SK-N-SH (cell line): Measurements from ENCODE around the gene RUFY3. TPM values are rescaled to one million over a fixed set of nuclear protein-coding genes. Genes with fewer than 3 reads are reported as not detected.

ENCODE experiments used
- CTCF ChIA-PET: fragments of 300-600, 350-600 bp; formaldehyde crosslinking; extraction: SDS; loops from one replicate; lab custom pipeline; 2021; lab: Yijun Ruan, JAX
- POLR2A ChIA-PET: fragments of 350-600 bp; sonication (Branson Sonifier 250); formaldehyde crosslinking; extraction: SDS; loops from one replicate; lab custom pipeline; 2020; ENCODE audit warnings: antibody characterized with exemption, inconsistent platforms; lab: Yijun Ruan, JAX
- DNase-seq: peaks from one replicate; pipeline ENCODE4 v3.0.0; 2012
- H2AFZ ChIP-seq: fragments of 200-600 bp; sonication (generic); 2 replicates; pipeline ENCODE4 v1.8.1; 2016; ENCODE audit warnings: antibody characterized with exemption, mild to moderate bottlenecking, low read depth
- H3F3A ChIP-seq: fragments of 200-600 bp; sonication (generic); replicated peaks from 2 replicates; pipeline ENCODE3; 2016; ENCODE audit warnings: antibody characterized with exemption, mild to moderate bottlenecking; ENCODE audit not compliant: insufficient read depth
- H3K27ac ChIP-seq, 2 experiments: fragments of 200-500 bp in 1 of 2; fragments of 200-600 bp in 1 of 2; sonication (Bioruptor generic) in 1 of 2; sonication (generic), shearing (Covaris generic) in 1 of 2; 2 replicates each; pipeline versions ENCODE4 v1.5.1 to v1.6.1; 2014 to 2016; ENCODE audit warnings: low read depth in 2 of 2, inconsistent platforms in 1 of 2, low read length in 1 of 2, mild to moderate bottlenecking in 1 of 2, mixed read lengths in 1 of 2
- H3K27me3 ChIP-seq: fragments of 200-600 bp; sonication (generic), shearing (Covaris generic); 2 replicates; pipeline ENCODE4 v1.6.1; 2016; ENCODE audit warnings: mixed run types; ENCODE audit not compliant: insufficient read depth
- H3K36me3 ChIP-seq, 2 experiments: fragments of 200-500 bp in 1 of 2; fragments of 200-600 bp in 1 of 2; sonication (Bioruptor generic) in 1 of 2; sonication (generic) in 1 of 2; replicated peaks in 1 of 2; 2 replicates each; pipeline versions ENCODE3 to v1.5.1; 2014 to 2016; ENCODE audit warnings: low read length in 1 of 2, mild to moderate bottlenecking in 1 of 2; ENCODE audit not compliant: insufficient read depth in 2 of 2, control insufficient read depth in 1 of 2
- H3K4me1 ChIP-seq, 2 experiments: fragments of 200-500 bp in 1 of 2; fragments of 200-600 bp in 1 of 2; sonication (Bioruptor generic) in 1 of 2; sonication (generic), shearing (Covaris generic) in 1 of 2; 2 replicates each; pipeline versions ENCODE4 v1.5.1 to v1.6.1; 2014 to 2016; ENCODE audit warnings: low read depth in 1 of 2, low read length in 1 of 2, mixed run types in 1 of 2; ENCODE audit not compliant: insufficient read depth in 2 of 2, control insufficient read depth in 1 of 2
- H3K4me2 ChIP-seq: fragments of 200-600 bp; sonication (generic), shearing (Covaris generic); 2 replicates; pipeline ENCODE4 v1.6.1; 2017; ENCODE audit warnings: mixed run types
- H3K4me3 ChIP-seq, 2 experiments: fragments of 200-500 bp in 1 of 2; fragments of 200-600 bp in 1 of 2; sonication (Bioruptor generic) in 1 of 2; sonication (generic), shearing (Covaris generic) in 1 of 2; 2 replicates each; pipeline versions ENCODE4 v1.5.1 to v1.8.1; 2014 to 2016; ENCODE audit warnings: low read depth in 2 of 2, inconsistent platforms in 1 of 2, low read length in 1 of 2, mild to moderate bottlenecking in 1 of 2, mixed read lengths in 1 of 2, moderate library complexity in 1 of 2
- H3K79me2 ChIP-seq: fragments of 200-600 bp; sonication (generic); 2 replicates; pipeline ENCODE4 v1.8.1; 2017; ENCODE audit warnings: mild to moderate bottlenecking; ENCODE audit not compliant: insufficient read depth
- H3K9ac ChIP-seq: fragments of 200-600 bp; sonication (generic); 2 replicates; pipeline ENCODE4 v1.6.1; 2017; ENCODE audit warnings: mixed run types
- H3K9me2 ChIP-seq: fragments of 200-600 bp; sonication (generic); 2 replicates; pipeline ENCODE4 v1.6.1; 2017; ENCODE audit warnings: mixed run types
- H3K9me3 ChIP-seq: fragments of 200-600 bp; sonication (generic); 2 replicates; pipeline ENCODE4 v1.6.1; 2017; ENCODE audit warnings: mixed run types, mild to moderate bottlenecking, moderate library complexity
- H4K20me1 ChIP-seq: fragments of 200-600 bp; sonication (generic); 2 replicates; pipeline ENCODE4 v1.6.1; 2017; ENCODE audit warnings: mild to moderate bottlenecking, mixed run types; ENCODE audit not compliant: insufficient read depth
- CTCF ChIP-seq: fragments of 200-600 bp; sonication (generic); IDR thresholded peaks from 2 replicates; pipeline ENCODE4 v1.6.1; 2017; ENCODE audit warnings: antibody characterized with exemption, mild to moderate bottlenecking, moderate library complexity
- ELF1 ChIP-seq: IDR thresholded peaks from 2 replicates; pipeline ENCODE4 v1.4.0; 2012
- EP300 ChIP-seq, 2 experiments: IDR thresholded peaks; 2 replicates each; pipeline versions ENCODE4 v1.4.0 to v1.6.1; 2012; ENCODE audit warnings: borderline replicate concordance in 1 of 2, low read depth in 1 of 2, low read length in 1 of 2
- FOSL2 ChIP-seq: IDR thresholded peaks from 2 replicates; pipeline ENCODE4 v1.4.0; 2012; ENCODE audit warnings: low read depth, mild to moderate bottlenecking, moderate library complexity, borderline replicate concordance
- FOXJ3 ChIP-seq: sonication (generic); formaldehyde crosslinking; IDR thresholded peaks from 2 replicates; pipeline ENCODE4 v1.5.1; 2020; ENCODE audit warnings: mild to moderate bottlenecking, missing genetic modification reagents
- FOXM1 ChIP-seq: IDR thresholded peaks from 2 replicates; pipeline ENCODE4 v1.4.0; 2012; ENCODE audit warnings: low read depth, mild to moderate bottlenecking
- GABPA ChIP-seq: IDR thresholded peaks from 2 replicates; pipeline ENCODE4 v1.4.0; 2012; ENCODE audit warnings: low read depth, mild to moderate bottlenecking
- GATA2 ChIP-seq: sonication (generic); formaldehyde crosslinking; IDR thresholded peaks from 2 replicates; pipeline ENCODE4 v1.5.0; 2020; ENCODE audit warnings: mild to moderate bottlenecking, missing genetic modification reagents
- IRF3 ChIP-seq: fragments of 150-350 bp; IDR thresholded peaks from 2 replicates; pipeline ENCODE4 v1.6.1; 2016; ENCODE audit warnings: mild to moderate bottlenecking, low read depth, low read length
- JUND ChIP-seq: IDR thresholded peaks from 2 replicates; pipeline ENCODE4 v1.4.0; 2012
- MEF2A ChIP-seq: IDR thresholded peaks from 2 replicates; pipeline ENCODE4 v1.4.0; 2012; ENCODE audit warnings: low read depth, borderline replicate concordance
- MXI1 ChIP-seq: IDR thresholded peaks from 2 replicates; pipeline ENCODE4 v1.6.1; 2012; ENCODE audit warnings: mild to moderate bottlenecking, low read depth, low read length, improper control_type of control experiment
- NRF1 ChIP-seq: IDR thresholded peaks from 2 replicates; pipeline ENCODE4 v1.6.1; 2012; ENCODE audit warnings: low read depth, mild to moderate bottlenecking, low read length
- RCOR1 ChIP-seq: fragments of 150-350 bp; IDR thresholded peaks from 2 replicates; pipeline ENCODE4 v1.6.1; 2017; ENCODE audit warnings: antibody characterized with exemption, low read length
- RXRA ChIP-seq: IDR thresholded peaks from 2 replicates; pipeline ENCODE4 v1.4.0; 2012; ENCODE audit warnings: low read depth, mild to moderate bottlenecking, borderline replicate concordance
- SMC3 ChIP-seq: IDR thresholded peaks from 2 replicates; pipeline ENCODE4 v1.6.1; 2012; ENCODE audit warnings: low read depth, low read length, improper control_type of control experiment
- TAF1 ChIP-seq: IDR thresholded peaks from 2 replicates; pipeline ENCODE4 v1.6.1; 2012; ENCODE audit warnings: low read depth, mild to moderate bottlenecking, low read length, moderate library complexity, borderline replicate concordance
- TCF12 ChIP-seq: IDR thresholded peaks from 2 replicates; pipeline ENCODE4 v1.4.0; 2012
- USF1 ChIP-seq: IDR thresholded peaks from 2 replicates; pipeline ENCODE4 v1.4.0; 2012; ENCODE audit warnings: low read depth, borderline replicate concordance
- USF2 ChIP-seq: fragments of 150-350 bp; IDR thresholded peaks from 2 replicates; pipeline ENCODE4 v1.6.1; 2017; ENCODE audit warnings: antibody characterized with exemption, low read length, low read depth, borderline replicate concordance
- YY1 ChIP-seq: IDR thresholded peaks from 2 replicates; pipeline ENCODE4 v1.4.0; 2012; ENCODE audit warnings: low read depth, mild to moderate bottlenecking
- WGBS: methylation state at CpG from one replicate; pipeline ENCODE4 v1.1.6; 2017; ENCODE audit warnings: low lambda C conversion rate; 5-methylcytosine and 5-hydroxymethylcytosine counted together
- polyA plus RNA-seq, 3 experiments: library from polyadenylated mRNA; depleted of rRNA; stranded (reverse); fragments of >200 nt; gene quantifications; 2 replicates each; pipeline ENCODE4 v1.2.3, GENCODE V29; 2012
- TF ChIP-seq, protein P1 (sequence below): IDR thresholded peaks from 2 replicates; pipeline ENCODE4; 2012

The RUFY3 gene
- polyA plus RNA-seq, 1 of the 3 experiments (the other 2 are of a cell fraction): 22.8 TPM

DNA sequence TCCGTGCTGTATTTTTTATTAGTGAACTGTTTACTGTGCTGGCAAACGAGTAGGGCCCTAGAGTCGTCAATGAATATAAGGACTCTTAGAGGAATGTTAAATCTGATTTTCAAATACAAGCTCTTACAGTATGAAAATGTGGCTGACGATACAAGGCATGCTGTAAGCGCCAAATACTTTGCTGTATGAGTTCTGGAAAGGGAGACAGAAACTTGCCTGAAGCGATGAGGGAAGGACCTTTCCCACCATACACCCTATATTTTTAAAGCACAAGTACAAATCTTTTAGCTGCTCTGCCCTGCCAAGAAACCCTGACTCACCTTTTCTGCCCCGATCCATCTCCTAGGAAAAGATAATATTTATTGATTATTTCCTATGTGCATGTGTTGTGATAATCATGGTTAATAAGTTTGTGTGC is 15.7 kb upstream of the RUFY3 start:
- ChIA-PET CTCF (interaction anchor here (0.8 to 4.8 kb wide), 7 partner anchors 13 to 55 kb away, joined by 3 to 48 read pairs (median 7); partner anchors contain the start of genes RUFY3 and UTP3), POLR2A (interaction anchor here (1.8 to 3.0 kb wide), 2 partner anchors 16 to 196 kb away, joined by 5 to 20 read pairs; partner anchors contain the start of genes MOB1B and RUFY3)
- Histone ChIP-seq H3K27ac (peak overlapping the region; percentile 87 to 93), H2AFZ (peak overlapping the region; percentile 61), H3K27me3 (no peaks in the 10 kb centered on the region), H3K4me3 (peak overlapping the region; percentile 79 to 80), H3K9ac (peak overlapping the region; percentile 80), H3F3A (peaks cover 36% of the 10 kb centered on the region), H3K79me2 (peaks cover 51% of the 10 kb centered on the region), H3K9me3 (no peaks in the 10 kb centered on the region), H3K9me2 (no peaks in the 10 kb centered on the region), H3K4me1 (peaks cover 4 to 11% of the 10 kb centered on the region in 2 experiments; a peak in 3 of 4 replicates), H3K4me2 (peak overlapping the region; percentile 71), H3K36me3 (no peaks in the 10 kb centered on the region), H4K20me1 (no peaks in the 10 kb centered on the region)
- no peak for DNase-seq
- 7% methylated on average over 7 of the region's 7 CpGs for WGBS
- TF ChIP-seq FOXJ3 (CRISPR knock-in tag) (no peak), YY1 (no peak), RCOR1 (no peak), RXRA (no peak), TCF12 (no peak), NRF1 (no peak), USF2 (no peak), JUND (no peak), IRF3 (no peak), TAF1 (no peak), MXI1 (no peak)
- TF ChIP-seq, protein P1, sequence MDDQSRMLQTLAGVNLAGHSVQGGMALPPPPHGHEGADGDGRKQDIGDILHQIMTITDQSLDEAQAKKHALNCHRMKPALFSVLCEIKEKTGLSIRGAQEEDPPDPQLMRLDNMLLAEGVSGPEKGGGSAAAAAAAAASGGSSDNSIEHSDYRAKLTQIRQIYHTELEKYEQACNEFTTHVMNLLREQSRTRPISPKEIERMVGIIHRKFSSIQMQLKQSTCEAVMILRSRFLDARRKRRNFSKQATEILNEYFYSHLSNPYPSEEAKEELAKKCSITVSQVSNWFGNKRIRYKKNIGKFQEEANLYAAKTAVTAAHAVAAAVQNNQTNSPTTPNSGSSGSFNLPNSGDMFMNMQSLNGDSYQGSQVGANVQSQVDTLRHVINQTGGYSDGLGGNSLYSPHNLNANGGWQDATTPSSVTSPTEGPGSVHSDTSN: no peak

GRCh38 chr4:70706516-70706915 is 15.2 kb upstream of the RUFY3 start:
- Histone ChIP-seq H3K9ac (peak overlapping the region; percentile 80; the same call in 1 of the 2 replicates), H3K9me2 (no peaks in the 10 kb centered on the region), H3K4me2 (peak overlapping the region; percentile 71), H3K9me3 (no peaks in the 10 kb centered on the region), H3K27ac (peak overlapping the region; percentile 87 to 93), H3F3A (peaks cover 31% of the 10 kb centered on the region), H3K79me2 (peaks cover 55% of the 10 kb centered on the region), H3K27me3 (no peaks in the 10 kb centered on the region), H3K36me3 (no peaks in the 10 kb centered on the region), H3K4me1 (peaks cover 4 to 11% of the 10 kb centered on the region in 2 experiments; a peak in 3 of 4 replicates), H2AFZ (no peak overlapping the region), H4K20me1 (no peaks in the 10 kb centered on the region), H3K4me3 (peak overlapping the region; percentile 79 to 80)
- CTCF ChIA-PET: interaction anchor here (0.8 to 4.8 kb wide), 6 partner anchors 15 to 54 kb away, joined by 3 to 48 read pairs (median 8); partner anchors contain the start of genes RUFY3 and UTP3
- 94% methylated on average over 1 of the region's 1 CpG for WGBS
- POLR2A ChIA-PET: interaction anchor here (1.8 to 3.0 kb wide), 2 partner anchors 15 to 196 kb away, joined by 5 to 20 read pairs; partner anchors contain the start of genes MOB1B and RUFY3
- DNase-seq: no peak
- TF ChIP-seq EP300 (IDR thresholded peaks at IDR 0.05; ENCODE audit: borderline replicate concordance in 1 of 2, low read depth in 1 of 2, low read length in 1 of 2): no peak
- no peak for TF ChIP-seq USF1
- TF ChIP-seq ELF1: no peak
- TF ChIP-seq GABPA: no peak
- no peak for TF ChIP-seq USF2
- no peak for TF ChIP-seq MXI1
- TF ChIP-seq FOSL2: no peak
- no peak for TF ChIP-seq FOXM1
- TF ChIP-seq SMC3: no peak
- TF ChIP-seq GATA2 (CRISPR knock-in tag): no peak
- TF ChIP-seq CTCF: no peak
- TF ChIP-seq MEF2A: no peak
